8988T (cell line): ENCODE measurements around the gene SPAG16.

ENCODE experiments used
- DNase-seq: peaks from one replicate; pipeline ENCODE4 v3.0.0; 2011

Gene SPAG16

DNA sequence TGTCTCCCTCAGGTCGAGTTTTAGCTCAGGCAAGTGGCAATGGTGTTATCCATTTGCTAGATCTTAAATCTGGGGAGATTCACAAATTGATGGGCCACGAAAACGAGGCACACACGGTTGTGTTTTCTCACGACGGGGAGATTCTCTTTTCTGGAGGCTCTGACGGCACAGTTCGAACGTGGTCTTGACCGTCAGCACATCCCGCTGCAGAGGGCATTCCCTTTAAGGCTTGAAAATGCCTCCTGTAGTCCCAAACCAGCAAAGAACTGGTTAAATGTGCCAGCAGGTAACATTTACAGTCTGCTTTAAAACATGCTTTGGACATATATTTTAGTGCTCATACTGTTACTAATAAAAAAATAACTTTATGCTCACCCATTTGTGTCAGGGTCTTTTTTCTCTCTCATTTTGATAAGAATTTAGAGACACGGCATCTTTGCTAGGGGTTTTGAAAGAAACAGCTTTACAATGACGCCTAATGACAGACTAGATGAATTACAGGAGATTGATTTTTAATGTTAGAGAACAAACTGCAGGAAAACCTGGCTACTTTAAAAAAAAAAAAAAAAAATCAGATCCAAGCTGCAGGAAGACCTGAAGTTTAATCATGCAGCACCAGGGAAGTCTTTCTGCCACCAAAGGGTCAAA is 1126.0 kb downstream of the SPAG16 start:
- no peak for DNase-seq

DNA sequence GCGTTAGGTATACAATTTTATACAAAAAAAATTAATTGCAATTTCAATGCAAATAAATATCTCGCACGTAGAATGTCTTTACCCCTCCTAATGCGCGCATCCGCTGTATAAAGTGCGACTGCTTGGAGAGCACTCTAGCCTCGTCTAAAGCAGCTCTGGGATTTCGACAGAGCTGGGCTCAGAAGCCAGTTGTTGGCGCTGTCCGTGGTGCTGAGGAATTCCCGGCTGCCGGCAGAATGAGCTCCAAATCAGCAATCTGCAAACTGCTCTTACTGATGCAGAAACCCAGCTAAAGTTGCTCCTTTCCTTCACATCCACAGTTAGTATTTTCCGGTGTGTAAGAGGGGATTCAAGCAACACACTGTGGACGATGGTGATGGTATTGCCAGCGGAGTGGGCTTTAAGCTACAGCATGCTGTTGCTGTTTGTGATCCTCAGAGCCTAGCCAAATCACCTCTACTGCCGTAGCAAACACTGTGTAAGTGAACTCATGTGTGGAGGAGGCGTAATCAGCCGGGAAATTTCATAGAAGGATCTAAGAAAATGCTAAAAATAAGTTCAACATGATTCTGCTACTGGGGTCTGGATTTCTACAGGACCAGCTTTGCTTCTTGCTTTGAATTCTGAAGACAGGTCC is 1126.8 kb downstream of the SPAG16 start, which contains the start of gene VWC2L:
Gene VWC2L (plus strand): TSS at position 137 of the 637 bp plus-strand sequence. CDS start 3,140 bp downstream, outside the sequence.
- DNase-seq, result no peak

DNA sequence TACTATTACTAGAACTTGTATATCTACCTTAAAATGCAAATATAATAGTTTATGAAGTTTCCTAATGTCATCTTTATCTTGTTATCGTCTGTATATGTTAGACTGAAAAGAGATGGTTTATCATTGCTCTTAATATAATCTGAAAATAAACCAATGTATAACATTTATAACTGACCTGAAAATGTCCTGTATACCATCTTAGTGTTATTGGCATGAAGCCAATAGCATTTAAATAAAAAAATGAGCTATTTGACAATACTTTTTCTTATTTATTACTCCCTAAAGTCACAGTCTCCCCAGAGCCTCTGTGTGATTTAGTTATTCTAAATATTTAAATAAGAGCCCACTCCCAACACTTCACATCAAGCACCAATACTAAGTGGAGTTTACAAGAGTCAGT is 1128.4 kb downstream of the SPAG16 start:
- DNase-seq, result no peak

DNA sequence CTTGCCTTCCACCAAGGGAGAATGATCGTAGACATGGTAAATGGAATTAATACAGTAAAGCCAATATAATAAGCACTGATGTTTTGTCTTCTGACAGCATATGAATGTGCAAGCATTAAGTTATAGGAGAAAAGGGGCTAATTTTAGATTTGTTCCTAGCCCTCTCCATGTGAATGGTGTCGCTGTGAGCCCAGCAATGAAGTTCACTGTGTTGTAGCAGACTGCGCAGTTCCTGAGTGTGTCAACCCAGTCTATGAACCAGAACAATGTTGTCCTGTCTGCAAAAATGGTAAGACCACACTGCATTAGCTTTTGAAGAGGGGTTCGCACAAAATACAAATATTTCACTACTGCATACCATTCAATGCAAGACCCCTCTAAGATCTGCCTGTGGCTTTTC is 1152.2 kb downstream of the SPAG16 start:
- DNase-seq, result no peak

DNA sequence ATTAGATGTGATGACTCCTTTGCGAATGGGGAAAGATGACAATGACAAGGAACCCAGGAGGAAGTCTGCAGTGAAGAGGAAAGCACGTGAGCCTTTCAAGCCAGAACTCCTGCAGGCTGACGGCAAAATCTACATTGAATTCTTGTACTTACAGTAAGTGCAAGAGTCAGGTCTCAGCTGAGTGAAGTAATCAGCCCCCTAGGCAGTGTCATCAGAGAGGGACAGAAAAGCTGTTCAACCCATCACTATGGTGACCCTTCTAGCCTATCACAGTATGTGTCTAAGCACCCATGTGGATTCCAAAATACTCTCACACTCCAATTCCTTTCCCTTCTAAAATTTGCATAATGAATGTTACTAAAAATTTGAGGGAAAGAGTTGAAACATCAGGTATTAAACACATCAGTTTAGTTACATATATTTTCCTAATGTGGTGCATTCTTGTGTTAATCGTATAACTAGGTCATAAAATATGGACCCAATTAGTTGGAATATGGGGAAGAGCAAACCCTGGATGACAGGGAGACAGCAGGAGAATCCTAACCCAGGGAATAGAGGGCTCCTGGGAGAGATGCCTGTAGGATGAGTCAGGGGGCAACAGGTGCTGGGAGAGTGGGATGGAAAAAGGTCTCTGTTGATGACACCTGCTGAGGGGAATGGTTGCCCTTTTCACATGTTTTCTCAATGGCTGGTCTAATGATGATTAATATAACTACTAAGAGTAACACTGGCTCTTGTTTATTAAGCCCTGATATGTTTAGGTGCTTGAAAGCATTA is 1166.0 kb downstream of the SPAG16 start:
- DNase-seq, result no peak

DNA sequence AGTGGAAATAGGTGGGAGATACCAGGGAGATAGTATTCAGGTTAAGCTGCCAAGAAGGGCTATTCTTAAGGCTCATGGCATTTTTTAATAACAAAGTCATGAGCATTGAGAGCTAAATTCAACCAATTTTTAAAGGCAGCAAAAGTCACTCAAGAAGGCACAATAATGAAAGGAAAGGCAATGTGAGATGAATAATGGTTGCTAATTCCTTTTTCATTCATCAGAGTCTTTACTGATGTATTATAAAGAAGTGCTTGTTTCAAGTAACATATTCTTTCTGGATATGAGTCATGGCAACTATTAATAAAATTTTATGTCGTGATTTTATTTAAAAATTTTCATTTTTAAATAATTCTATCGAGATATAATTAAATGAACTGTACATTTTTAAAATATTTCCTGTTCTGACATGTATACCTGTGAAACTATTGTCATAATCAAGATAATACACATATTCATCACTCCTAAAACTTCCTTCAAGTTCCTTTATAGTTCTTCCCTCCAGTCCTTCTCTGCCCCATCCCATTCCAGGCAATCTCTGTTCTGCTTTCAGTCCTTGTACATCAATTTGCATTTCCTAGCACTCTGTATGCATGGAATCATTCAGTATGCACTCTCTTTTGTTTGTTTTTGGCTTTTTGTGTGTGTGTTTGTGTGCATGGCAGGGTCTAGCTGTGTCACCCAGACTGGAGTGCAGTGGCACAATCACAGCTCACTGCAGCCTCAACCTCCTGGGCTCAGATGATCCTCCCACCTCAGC is 1167.4 kb downstream of the SPAG16 start:
- DNase-seq, result no peak
